Neutrophil (primary cell): ENCODE measurements around the gene OVCA2.

Experiments used
- H3K27ac ChIP-seq: fragments of 200-600 bp; sonication (generic); 2 replicates; pipeline ENCODE4 v1.5.1; 2016; ENCODE audit warnings: mild to moderate bottlenecking, moderate library complexity
- H3K27me3 ChIP-seq: fragments of 200-600 bp; sonication (generic); 2 replicates; pipeline ENCODE4 v1.6.0; 2016; ENCODE audit warnings: mild to moderate bottlenecking
- H3K36me3 ChIP-seq: fragments of 200-600 bp; sonication (generic); 2 replicates; pipeline ENCODE4 v1.5.1; 2017
- H3K4me1 ChIP-seq, 2 experiments: fragments of 200-600 bp in 1 of 2; sonication (generic) in 1 of 2; 1 replicate in 1 of 2; 2 replicates in 1 of 2; pipeline versions ENCODE4 v1.5.1 to v1.6.1; 2013 to 2016; ENCODE audit warnings: low read depth in 1 of 2, low read length in 1 of 2, mild to moderate bottlenecking in 1 of 2, moderate library complexity in 1 of 2; ENCODE audit not compliant: control insufficient read depth in 1 of 2, insufficient read depth in 1 of 2
- H3K4me3 ChIP-seq, 2 experiments: fragments of 200-600 bp in 1 of 2; sonication (generic) in 1 of 2; 1 replicate in 1 of 2; 2 replicates in 1 of 2; pipeline ENCODE4 v1.5.1; 2013 to 2016; ENCODE audit warnings: low read depth in 1 of 2, low read length in 1 of 2, mild to moderate bottlenecking in 1 of 2, moderate library complexity in 1 of 2
- H3K9me3 ChIP-seq: fragments of 200-600 bp; sonication (generic); 2 replicates; pipeline ENCODE4 v1.5.1; 2016
- TF ChIP-seq, protein P1 (sequence below): fragments of 200-600 bp; sonication (generic); IDR thresholded peaks from 2 replicates; pipeline ENCODE4 v1.5.1; 2016; ENCODE audit warnings: antibody characterized with exemption

The OVCA2 gene

DNA sequence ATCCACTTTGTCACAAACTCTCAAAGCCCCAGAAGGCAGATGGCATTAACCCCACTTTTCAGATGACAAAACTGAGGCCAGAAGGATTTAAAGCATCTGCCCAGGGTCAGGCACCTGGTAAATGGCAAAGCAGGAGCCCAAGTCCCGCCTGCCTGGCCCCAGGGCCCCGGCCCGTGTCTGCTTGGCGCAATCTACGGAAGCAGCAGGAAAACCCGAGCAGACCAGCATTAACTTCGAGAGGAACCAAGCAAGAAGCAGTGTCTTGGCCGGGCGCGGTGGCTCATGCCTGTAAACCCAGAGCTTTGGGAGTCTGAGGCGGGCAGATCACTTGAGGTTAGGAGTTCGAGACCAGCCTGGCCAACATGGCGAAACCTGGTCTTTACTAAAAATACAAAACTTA, 38.3 kb upstream of the OVCA2 start:
- TF ChIP-seq, protein P1, sequence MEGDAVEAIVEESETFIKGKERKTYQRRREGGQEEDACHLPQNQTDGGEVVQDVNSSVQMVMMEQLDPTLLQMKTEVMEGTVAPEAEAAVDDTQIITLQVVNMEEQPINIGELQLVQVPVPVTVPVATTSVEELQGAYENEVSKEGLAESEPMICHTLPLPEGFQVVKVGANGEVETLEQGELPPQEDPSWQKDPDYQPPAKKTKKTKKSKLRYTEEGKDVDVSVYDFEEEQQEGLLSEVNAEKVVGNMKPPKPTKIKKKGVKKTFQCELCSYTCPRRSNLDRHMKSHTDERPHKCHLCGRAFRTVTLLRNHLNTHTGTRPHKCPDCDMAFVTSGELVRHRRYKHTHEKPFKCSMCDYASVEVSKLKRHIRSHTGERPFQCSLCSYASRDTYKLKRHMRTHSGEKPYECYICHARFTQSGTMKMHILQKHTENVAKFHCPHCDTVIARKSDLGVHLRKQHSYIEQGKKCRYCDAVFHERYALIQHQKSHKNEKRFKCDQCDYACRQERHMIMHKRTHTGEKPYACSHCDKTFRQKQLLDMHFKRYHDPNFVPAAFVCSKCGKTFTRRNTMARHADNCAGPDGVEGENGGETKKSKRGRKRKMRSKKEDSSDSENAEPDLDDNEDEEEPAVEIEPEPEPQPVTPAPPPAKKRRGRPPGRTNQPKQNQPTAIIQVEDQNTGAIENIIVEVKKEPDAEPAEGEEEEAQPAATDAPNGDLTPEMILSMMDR, result no peak
- no peaks in the 10 kb centered on the region for H3K9me3 ChIP-seq
- H3K4me3 ChIP-seq, result no peak overlapping the region
- H3K4me1 ChIP-seq, result no peaks in the 10 kb centered on the region
- peaks cover 54% of the 10 kb centered on the region for H3K27me3 ChIP-seq
- H3K36me3 ChIP-seq, result no peaks in the 10 kb centered on the region
- H3K27ac ChIP-seq, result no peak overlapping the region

GRCh38 chr17:2004435-2004952, 37.3 kb upstream of the OVCA2 start:
- H3K4me1 ChIP-seq, result no peaks in the 10 kb centered on the region
- no peak overlapping the region for H3K27ac ChIP-seq
- TF ChIP-seq, protein P1, result no peak
- H3K27me3 ChIP-seq, result peaks cover 49% of the 10 kb centered on the region
- H3K36me3 ChIP-seq, result no peaks in the 10 kb centered on the region
- H3K9me3 ChIP-seq, result no peaks in the 10 kb centered on the region
- H3K4me3 ChIP-seq, result no peak overlapping the region

DNA sequence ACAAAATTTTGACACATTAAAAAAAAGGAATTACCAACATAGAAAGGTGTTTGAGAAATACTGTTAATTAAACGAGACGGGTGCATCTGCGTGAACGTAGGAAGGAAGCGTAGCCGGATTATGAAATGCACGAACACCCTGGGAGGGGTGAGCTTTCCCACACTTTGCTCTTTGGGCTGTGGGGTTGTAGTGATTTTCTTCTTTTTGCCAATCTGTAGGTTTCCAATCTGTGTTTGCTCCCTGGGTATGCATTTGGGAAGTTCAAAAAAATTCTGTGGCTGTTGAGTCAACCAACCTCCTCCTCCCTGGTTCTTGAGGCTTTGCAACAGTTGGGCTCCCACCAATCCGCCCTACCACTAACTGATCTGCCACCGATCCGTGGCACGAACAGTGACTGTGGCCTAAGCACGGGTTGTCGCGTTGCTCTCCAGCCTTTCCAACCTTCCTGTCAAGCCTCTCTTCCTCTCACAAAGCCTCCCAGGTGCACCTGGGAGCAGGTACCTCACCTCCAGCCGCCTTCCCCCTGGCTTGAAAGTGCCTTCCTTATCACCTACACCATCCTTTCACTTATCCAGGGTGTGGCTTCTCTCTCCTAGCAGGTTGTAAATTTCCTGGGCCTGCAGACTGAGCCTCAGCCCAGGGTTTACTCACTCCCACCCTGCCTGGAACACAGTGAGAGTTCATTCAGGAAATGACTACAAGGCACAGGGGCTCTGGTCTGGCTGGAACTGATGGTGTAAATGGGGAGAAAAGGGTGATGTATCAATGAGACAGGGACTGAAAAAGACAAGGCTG, 33.3 kb upstream of the OVCA2 start:
- H3K27ac ChIP-seq, result no peak overlapping the region
- H3K9me3 ChIP-seq, result no peaks in the 10 kb centered on the region
- peaks cover 40% of the 10 kb centered on the region for H3K27me3 ChIP-seq
- no peak overlapping the region for H3K4me3 ChIP-seq
- no peaks in the 10 kb centered on the region for H3K4me1 ChIP-seq
- TF ChIP-seq, protein P1, result no peak
- no peaks in the 10 kb centered on the region for H3K36me3 ChIP-seq

DNA sequence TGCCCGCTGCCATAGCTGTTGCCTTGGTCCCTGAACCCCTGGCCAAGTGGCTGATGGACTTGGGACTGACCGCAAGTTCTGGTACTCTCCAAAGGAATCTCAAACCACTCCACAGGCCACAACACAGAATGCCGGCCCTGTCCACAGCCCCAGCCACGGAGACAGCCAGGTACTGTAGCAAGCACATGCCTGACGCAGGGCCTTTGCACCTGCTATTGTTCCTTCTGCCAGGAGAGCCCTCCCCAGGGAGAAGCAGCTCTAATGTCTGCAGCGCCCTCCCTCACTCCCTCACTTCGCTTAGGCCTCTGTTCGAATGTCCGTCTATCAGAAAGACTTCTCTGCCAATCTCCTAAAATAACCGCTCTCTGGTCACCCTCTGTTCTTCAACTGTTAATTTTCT, 32.1 kb upstream of the OVCA2 start:
- H3K27ac ChIP-seq, result no peak overlapping the region
- no peaks in the 10 kb centered on the region for H3K36me3 ChIP-seq

DNA sequence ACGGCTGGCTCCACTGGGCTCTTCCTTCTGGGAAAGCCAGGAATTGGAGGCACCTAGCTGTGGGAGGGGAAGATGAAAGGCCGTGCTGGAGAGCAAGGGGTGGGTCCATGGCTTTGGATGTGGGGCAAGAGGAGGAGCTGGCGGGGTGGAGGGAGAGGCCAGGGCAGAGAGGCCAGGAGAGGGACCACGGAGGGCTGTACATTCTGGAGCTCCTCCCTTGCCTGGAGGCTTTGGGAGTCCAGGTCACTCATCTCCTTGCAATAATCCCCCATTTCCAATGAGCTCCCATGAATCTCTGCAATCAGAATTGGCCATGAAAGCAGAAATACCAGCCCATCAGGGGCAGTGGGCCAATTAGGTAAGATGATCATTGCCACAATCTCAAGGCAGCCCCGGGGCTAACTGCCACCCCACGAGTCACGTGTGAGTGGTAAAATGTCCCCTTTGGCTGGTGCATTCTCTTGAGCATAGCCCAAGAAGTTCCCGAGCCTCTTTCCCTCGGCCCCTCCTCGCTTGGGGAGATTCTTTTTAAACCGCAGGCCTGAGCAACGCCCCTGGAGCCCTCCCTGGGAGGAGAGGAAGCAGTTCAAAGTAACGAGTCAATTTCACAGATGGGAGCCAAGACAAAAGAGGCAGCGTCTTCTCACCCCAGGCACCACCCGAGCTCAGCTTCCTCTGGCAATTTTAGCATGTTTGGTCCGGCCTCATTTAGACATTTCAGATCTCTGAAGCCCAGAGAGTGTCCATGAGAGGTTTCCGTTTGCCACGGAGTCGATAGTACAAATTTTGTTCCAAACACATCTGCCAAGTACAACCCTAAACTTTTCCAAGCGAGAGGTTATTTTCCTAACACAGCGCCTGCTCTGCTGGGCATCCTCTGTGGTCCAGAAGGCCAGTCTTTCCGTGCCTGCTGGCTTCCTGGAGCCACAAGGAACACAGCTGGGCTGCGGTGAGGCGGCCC, 30.1 kb upstream of the OVCA2 start:
- H3K27me3 ChIP-seq, result peaks cover 48% of the 10 kb centered on the region
- no peaks in the 10 kb centered on the region for H3K9me3 ChIP-seq
- no peaks in the 10 kb centered on the region for H3K4me1 ChIP-seq
- H3K4me3 ChIP-seq, result no peak overlapping the region
- no peaks in the 10 kb centered on the region for H3K36me3 ChIP-seq
- TF ChIP-seq, protein P1, result no peak
- H3K27ac ChIP-seq, result no peak overlapping the region

More for the DNA sequence above, 32.1 kb upstream of the OVCA2 start:
- H3K4me1 ChIP-seq, result no peaks in the 10 kb centered on the region
- H3K4me3 ChIP-seq, result no peak overlapping the region
- H3K9me3 ChIP-seq, result no peaks in the 10 kb centered on the region
- TF ChIP-seq, protein P1, result no peak
- peaks cover 44% of the 10 kb centered on the region for H3K27me3 ChIP-seq
